Activated CD8-positive, alpha-beta memory T cell treated with anti-CD3 and anti-CD28 coated beads for 1 hour (primary cell): ENCODE measurements around the gene CAMKMT.
"Not testable (repeated sequence)": the region's sequence is repeated elsewhere in the genome, so short reads cannot be mapped to it uniquely, and the experiment has no call there.

Experiments
- DNase-seq, 2 donors: peaks; one replicate each; pipeline ENCODE4 v3.0.0-alpha.2; 2020; ENCODE audit warnings: low read depth in 1 of 2; ENCODE audit errors: extremely low read depth in 1 of 2

The CAMKMT gene

GRCh38 chr2:44580875-44581515, 219.2 kb downstream of the CAMKMT start:
- no peak for DNase-seq

- DNase-seq, result no peak
Measured at GRCh38 chr2:44582363-44583008, 220.7 kb downstream of the CAMKMT start.

GRCh38 chr2:44595615-44596014, 233.9 kb downstream of the CAMKMT start:
- not testable (repeated sequence) for DNase-seq

GRCh38 chr2:44596537-44597320, 235.0 kb downstream of the CAMKMT start:
- no peak for DNase-seq

- DNase-seq, result no peak
Measured at GRCh38 chr2:44598330-44599119, 236.8 kb downstream of the CAMKMT start.

- no peak for DNase-seq
Measured at GRCh38 chr2:44599130-44599529, 237.4 kb downstream of the CAMKMT start.

- DNase-seq, result no peak
Measured at GRCh38 chr2:44602446-44602845, 240.7 kb downstream of the CAMKMT start.

- DNase-seq, result no peak
Measured at GRCh38 chr2:44605511-44605910, 243.8 kb downstream of the CAMKMT start.

- no peak for DNase-seq
Measured at GRCh38 chr2:44612276-44612675, 250.5 kb downstream of the CAMKMT start.

GRCh38 chr2:44614940-44615339, 253.2 kb downstream of the CAMKMT start:
- no peak for DNase-seq

- DNase-seq, result no peak
Measured at GRCh38 chr2:44615950-44616518, 254.3 kb downstream of the CAMKMT start.

- DNase-seq, result no peak
Measured at GRCh38 chr2:44616667-44617155, 255.0 kb downstream of the CAMKMT start.

- DNase-seq, result no peak
Measured at GRCh38 chr2:44618251-44619023, 256.7 kb downstream of the CAMKMT start.

GRCh38 chr2:44620189-44620990, 258.6 kb downstream of the CAMKMT start:
- DNase-seq, result no peak

GRCh38 chr2:44623622-44624351, 262.0 kb downstream of the CAMKMT start:
- DNase-seq, result no peak

GRCh38 chr2:44628297-44628696, 266.6 kb downstream of the CAMKMT start:
- DNase-seq, result no peak

- DNase-seq, result no peak
Measured at GRCh38 chr2:44632931-44633689, 271.4 kb downstream of the CAMKMT start.

GRCh38 chr2:44635725-44636124, 274.0 kb downstream of the CAMKMT start:
- no peak for DNase-seq
